Measurements from ENCODE around the gene MPPED2.

The MPPED2 gene

GRCh38 chr11:30522536-30523243 lies 63.5 kb downstream of the MPPED2 start:
- no peak for DNase-seq

GRCh38 chr11:30521297-30522071 lies 64.7 kb downstream of the MPPED2 start:
- DNase-seq, result no peak

DNA sequence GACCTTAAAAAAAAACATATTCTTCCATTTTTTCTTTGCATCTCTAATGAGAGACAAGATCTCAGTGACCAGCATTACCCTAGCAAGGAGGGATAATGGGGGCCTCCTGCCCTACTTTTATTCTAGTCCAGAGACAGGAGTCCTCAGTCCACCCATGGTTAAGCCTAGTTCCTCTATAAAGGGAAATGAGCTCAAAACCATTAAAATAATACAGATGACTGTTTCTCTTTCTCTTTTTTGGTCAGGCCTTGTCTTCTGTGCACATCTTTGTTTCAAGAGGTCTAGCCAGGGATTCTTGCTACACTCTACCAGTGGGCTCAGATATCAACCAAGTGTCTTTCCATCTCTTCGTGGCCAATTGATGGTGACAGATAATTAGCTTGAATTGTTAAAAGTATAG lies 73.1 kb downstream of the MPPED2 start:
- DNase-seq, result no peak

- DNase-seq, result no peak
Measured at GRCh38 chr11:30511408-30511807, 74.7 kb downstream of the MPPED2 start.

DNA sequence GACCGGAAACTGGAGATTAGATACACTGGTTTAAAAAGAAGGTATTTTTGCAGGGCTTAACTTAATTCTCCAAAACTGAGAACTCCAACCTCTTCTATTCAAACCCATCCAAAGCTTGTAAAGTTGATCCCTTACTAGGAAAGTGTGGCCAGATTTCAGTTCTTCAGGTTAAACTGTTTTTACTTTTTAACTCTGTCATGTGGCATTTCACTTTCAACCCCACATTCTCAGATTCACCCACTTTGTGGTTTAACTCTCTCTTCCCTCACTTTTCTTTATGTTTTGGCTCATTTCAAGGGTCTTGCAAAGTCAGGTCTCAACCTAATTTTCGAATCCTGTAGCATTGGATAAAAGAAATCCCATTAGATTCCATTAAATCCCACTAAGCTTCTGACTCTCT lies 75.4 kb downstream of the MPPED2 start:
- no peak for DNase-seq

GRCh38 chr11:30509364-30509763 lies 76.8 kb downstream of the MPPED2 start:
- DNase-seq, result no peak

GRCh38 chr11:30508594-30508993 lies 77.6 kb downstream of the MPPED2 start:
- DNase-seq, result no peak

- DNase-seq, result no peak
Measured at GRCh38 chr11:30505603-30506002, 80.5 kb downstream of the MPPED2 start.

- no peak for DNase-seq
Measured at GRCh38 chr11:30504468-30504867, 81.7 kb downstream of the MPPED2 start.

GRCh38 chr11:30503156-30503555 lies 83.0 kb downstream of the MPPED2 start:
- DNase-seq, result no peak

- DNase-seq, result no peak
Measured at GRCh38 chr11:30502305-30502704, 83.8 kb downstream of the MPPED2 start.

DNA sequence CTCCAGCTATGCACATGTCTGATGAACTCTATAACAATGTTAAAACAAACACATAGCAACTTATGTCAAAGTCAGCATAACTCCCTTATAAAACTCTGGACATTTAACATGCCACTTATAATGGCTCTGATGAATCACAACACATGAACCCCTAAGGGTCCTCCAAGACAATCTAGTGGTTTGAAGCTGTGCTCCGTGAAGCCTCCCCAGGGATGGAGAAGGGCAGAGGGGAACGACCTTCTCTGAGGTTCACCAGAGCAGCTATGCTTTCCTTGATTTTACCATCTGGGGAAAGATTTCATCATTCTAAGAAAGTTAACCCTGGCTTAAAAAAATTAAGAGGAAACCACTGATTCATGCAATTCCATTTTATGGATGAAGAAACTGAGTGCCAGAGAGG lies 84.4 kb downstream of the MPPED2 start:
- DNase-seq, result no peak

DNA sequence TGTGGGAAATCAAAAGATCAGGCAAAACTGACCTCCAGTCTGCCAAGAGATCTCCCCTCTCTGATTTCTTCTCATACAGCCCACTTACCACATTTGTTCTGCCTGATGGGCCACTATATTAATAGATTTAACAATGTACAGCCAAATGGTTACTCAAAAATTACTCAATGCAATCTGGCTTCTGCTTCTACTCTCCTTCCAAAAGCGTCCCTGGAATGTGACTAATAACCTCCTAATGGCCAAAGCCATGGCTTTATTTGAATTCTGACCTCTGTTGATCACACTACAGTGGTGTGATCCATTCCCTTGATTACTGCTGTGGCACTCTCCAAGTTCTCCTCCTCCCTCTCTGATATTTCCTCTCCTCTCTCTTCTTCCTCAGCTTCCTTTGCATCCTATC lies 86.2 kb downstream of the MPPED2 start:
- DNase-seq, result no peak

GRCh38 chr11:30497600-30497999 lies 88.6 kb downstream of the MPPED2 start:
- no peak for DNase-seq

DNA sequence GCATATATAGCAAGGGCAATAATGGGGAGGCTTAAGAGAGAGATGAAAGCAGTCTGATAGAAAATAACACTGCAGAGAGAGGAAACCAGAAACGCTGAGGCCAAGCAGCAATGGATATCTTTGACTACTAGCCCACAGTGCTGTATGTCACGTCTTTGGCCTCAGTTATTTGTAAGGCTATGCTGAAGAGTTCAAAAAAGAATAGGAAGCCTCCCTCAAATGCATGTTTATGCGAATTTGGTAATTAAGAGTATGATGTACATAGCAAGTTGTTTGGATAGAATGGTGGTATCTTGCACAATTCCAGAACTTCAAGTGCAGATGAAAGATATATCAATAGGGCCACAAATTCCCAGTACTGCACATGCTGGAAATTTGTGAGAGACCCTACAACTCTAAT lies 89.2 kb downstream of the MPPED2 start:
- no peak for DNase-seq

DNA sequence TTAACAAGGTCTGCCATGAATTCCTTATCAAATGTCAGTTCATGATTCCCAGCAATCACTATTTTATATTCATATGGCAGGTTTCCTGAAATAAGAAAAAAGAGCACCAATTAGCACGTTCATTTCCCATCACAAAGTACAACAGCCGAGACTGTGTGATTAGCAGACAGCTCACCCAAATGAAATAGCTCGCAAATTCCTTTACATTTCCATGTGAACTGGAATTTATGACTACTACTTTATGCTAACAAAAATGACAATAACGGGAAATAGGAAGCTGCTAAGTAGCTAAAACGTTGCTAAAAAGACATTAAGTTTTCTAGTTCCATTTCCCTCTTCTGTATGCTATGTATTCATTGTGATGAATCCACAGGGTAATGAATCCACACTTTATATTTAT lies 90.7 kb downstream of the MPPED2 start:
- DNase-seq, result no peak

GRCh38 chr11:30489511-30489910 lies 96.6 kb downstream of the MPPED2 start:
- no peak for DNase-seq

- DNase-seq, result no peak
Measured at GRCh38 chr11:30489076-30489475, 97.1 kb downstream of the MPPED2 start.

- DNase-seq, result peak; percentile 24
Measured at GRCh38 chr11:30488304-30488998, 97.7 kb downstream of the MPPED2 start.

DNA sequence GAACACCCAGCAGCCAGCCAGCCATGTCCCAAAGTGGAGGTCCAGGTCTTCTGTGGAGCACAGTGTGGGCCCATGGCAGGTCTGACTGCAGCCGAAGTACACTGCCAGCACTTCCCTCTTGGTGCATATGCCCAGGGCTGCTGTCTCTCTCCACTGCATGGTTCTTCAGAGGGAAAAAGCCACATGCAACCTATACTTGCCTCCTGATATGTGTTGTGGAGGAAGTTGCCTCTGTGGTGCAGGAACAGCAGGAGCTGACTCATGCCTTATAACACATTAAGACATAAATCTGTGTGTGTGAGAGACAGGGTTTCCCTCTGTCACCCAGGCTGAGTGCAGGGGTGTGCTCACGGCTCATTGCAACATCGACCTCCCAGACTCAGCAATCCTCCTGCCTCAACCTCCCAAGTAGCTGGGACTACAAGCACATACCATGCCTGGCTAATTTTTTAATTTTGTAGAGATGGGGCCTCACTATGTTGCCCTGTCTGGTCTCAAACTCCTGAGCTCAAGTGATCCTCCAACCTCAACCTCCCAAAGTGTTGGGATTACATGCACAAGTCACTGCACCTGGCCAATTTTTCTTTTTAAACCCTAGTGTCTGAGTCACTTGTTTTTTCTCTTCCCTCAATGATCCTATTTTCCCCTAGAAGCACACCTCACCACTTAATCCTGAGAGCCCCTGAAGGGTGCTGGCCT lies 98.8 kb downstream of the MPPED2 start:
- DNase-seq, result no peak

- no peak for DNase-seq
Measured at GRCh38 chr11:30485756-30486155, 100.4 kb downstream of the MPPED2 start.

DNA sequence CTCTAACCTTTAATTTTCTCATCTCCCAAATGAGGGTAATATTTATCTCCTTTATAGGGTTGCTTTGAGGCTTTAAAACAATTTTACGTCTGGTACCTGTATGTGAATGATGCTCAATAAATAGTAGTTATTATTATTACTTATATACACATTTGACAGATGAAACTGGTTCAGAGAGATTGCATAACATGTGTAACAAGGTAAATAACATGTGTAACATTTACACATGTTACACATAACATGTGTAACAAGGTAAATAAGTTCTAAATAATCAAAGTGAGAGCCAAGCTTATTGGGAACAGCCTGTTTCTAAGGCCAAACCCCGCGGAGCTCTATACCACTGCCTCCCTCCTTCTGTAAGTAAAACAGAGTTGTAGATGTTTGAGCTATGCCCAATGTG lies 100.9 kb downstream of the MPPED2 start:
- DNase-seq, result no peak

GRCh38 chr11:30483056-30483455 lies 103.1 kb downstream of the MPPED2 start:
- DNase-seq, result no peak

Measured in T1000 (cell line).